Measurements from ENCODE around the gene SEMA3D.
"Not testable (repeated sequence)": the region's sequence is repeated elsewhere in the genome, so short reads cannot be mapped to it uniquely, and the experiment has no call there.

The SEMA3D gene

GRCh38 chr7:84998665-84999064 is 188.2 kb downstream of the SEMA3D start:
- no peak for DNase-seq (ENCODE audit: low read depth in 1 of 2, low spot score in 1 of 2)

GRCh38 chr7:84997626-84998025 is 189.2 kb downstream of the SEMA3D start:
- DNase-seq (ENCODE audit: low read depth in 1 of 2, low spot score in 1 of 2): no peak

GRCh38 chr7:84992954-84993353 is 193.9 kb downstream of the SEMA3D start:
- not testable (repeated sequence) for DNase-seq (ENCODE audit: low read depth in 1 of 2, low spot score in 1 of 2)

DNA sequence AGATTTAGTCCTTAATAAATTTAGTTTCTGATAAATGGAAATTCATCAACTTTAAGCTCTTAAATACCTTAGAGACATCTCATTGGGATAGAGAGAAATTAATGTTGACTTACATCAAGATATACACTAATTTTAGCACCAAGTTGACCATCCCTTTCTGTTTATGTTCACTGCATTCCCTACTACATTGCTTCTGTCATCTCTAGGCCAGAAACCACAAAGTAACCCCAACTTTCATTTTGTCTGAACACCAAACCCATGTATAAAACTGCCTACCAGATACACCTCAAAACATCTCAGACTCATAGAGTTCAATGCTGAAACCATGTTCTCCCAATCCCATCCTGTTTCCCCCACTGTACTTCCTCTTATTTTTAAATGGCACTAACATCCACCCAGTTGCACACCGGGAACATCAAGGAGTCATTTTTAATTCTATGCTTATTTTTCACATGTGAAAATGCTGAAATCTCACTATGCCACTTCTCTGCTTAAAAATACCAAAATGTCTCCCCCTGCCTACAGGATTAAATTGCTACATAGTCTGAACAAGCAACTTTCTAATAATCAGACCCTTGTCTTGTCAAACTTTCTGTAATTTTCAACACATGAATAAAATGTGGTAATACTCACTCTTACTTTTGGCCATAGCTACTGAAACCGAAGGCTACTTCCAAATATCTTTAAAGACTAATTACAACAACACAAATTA is 201.6 kb downstream of the SEMA3D start:
- DNase-seq (ENCODE audit: low read depth in 1 of 2, low spot score in 1 of 2): no peak

- no peak for DNase-seq (ENCODE audit: low read depth in 1 of 2, low spot score in 1 of 2)
Observed at GRCh38 chr7:84982199-84982598, 204.7 kb downstream of the SEMA3D start.

GRCh38 chr7:84981055-84981976 is 205.5 kb downstream of the SEMA3D start:
- DNase-seq (ENCODE audit: low read depth in 1 of 2, low spot score in 1 of 2): no peak

DNA sequence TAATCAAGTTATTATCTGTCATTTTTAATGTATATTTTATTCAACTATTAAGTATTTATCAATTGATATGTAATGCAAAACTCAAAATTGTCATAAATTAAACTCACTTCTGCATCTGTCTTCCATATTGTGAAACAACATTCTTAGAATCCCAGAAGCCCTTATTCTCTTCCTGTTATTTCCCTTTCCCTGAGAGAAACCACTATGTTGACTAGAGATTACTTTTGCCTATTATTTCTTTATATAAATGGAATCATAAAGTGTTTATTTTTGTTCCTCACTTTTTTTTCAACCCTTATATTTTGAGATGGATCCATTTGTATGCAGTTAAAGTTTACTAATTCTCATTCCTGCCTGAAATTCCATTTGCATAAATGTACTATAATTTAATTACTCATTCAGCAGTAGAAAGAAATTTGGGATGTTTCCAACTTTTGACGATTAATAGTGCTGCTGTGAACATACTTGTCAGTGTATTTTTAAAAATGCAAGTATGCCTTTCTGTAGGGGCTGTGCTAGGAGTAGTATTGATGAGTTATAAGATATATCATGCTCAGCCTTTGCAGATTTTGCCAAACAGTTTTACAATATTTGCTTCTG is 211.2 kb downstream of the SEMA3D start:
- no peak for DNase-seq (ENCODE audit: low read depth in 1 of 2, low spot score in 1 of 2)

- DNase-seq (ENCODE audit: low read depth in 1 of 2, low spot score in 1 of 2): no peak
Observed at GRCh38 chr7:84971360-84971759, 215.5 kb downstream of the SEMA3D start.

DNA sequence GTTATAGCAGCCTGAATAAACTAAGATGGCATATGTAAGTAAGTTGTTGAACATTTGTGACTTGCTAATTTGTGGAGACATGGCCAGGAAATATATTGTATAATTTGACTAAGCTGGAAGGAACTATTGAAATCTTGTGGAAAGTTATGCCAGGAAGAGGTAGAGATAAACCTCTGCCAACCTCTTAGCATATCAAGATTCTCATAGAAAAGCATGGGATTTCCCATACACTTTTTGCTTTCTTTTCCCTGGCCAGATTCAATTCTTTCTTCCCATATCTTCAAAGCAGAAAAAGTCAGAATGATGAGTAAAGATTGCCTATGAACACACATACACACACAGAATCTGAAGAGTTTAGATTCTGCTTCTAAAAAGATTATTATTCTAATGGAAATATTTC is 216.2 kb downstream of the SEMA3D start:
- no peak for DNase-seq (ENCODE audit: low read depth in 1 of 2, low spot score in 1 of 2)

DNA sequence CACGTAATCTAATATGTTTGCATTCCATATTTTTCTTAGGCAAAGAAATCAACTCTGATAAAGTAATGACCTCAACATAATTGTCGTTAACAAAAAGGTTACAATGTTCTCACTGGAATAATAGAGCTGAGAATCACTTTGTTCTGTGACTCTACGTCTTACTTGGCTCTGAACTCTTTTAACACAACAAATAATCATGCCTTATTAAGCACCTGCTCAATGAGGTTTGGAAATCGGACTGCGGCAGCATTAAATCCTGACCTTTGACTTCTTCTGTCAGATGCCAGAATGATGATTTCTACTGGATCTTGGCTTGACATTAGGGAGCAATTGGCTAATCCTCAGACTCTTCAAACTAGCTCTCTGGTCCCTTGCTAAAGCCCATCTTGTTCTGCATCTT is 233.6 kb downstream of the SEMA3D start:
- DNase-seq (ENCODE audit: low read depth in 1 of 2, low spot score in 1 of 2): no peak

DNA sequence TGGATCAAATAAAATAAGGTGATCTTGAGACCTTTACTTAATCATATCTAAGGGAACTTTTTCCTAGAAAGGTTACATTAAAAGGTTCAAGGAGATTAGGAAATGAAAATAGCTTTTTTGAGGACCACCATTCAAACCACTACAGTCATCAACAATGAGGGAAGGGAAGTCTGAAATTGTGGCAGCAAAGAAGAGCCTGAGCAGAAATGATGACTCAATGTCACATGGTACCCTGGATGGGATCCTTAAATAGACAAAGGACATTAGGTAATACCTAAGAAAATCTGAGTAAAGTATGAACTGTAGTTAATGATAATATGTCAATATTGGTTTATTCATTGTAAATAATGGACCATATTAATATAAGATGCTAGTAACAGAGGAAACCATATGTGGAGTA is 236.0 kb downstream of the SEMA3D start:
- DNase-seq (ENCODE audit: low read depth in 1 of 2, low spot score in 1 of 2): no peak

DNA sequence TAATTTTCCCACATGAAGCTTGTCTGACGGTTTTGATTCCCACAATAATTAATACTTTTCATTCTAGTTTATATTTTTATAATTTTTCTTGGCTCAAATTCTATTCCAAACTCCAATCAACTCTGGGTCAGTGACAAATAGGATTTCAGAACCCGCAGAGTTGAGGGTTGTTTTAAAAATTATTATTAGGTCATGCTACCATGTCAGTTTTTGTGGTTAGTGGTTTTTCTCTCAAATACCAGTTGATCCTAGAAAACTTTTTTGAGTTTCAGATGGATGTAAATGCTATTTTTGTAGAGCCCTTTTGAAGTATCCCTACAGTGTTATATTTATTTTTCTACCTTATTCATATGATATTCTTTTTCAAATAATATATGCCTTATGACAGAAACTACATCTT is 237.4 kb downstream of the SEMA3D start:
- no peak for DNase-seq (ENCODE audit: low read depth in 1 of 2, low spot score in 1 of 2)

- DNase-seq (ENCODE audit: low read depth in 1 of 2, low spot score in 1 of 2): no peak
Observed at GRCh38 chr7:84949067-84949466, 237.8 kb downstream of the SEMA3D start.

DNA sequence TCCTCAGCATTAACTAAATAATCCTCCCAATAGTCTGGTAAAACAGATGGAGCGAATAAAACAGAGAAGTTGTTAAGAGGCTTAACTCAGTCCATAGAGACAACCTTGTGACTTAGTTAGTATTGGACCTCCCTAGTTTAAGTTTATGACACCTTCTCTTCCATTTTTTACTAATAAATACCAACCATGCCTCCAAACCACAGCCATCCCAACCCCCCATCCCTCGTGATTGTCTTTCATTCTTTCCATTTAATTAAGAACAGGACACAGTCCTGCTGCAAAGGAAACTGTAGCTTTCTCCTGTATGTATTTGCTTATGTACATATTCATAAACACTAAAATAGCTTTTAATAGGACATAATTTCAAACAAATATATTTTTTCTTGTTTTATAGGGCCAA is 238.2 kb downstream of the SEMA3D start:
- DNase-seq (ENCODE audit: low read depth in 1 of 2, low spot score in 1 of 2): no peak

DNA sequence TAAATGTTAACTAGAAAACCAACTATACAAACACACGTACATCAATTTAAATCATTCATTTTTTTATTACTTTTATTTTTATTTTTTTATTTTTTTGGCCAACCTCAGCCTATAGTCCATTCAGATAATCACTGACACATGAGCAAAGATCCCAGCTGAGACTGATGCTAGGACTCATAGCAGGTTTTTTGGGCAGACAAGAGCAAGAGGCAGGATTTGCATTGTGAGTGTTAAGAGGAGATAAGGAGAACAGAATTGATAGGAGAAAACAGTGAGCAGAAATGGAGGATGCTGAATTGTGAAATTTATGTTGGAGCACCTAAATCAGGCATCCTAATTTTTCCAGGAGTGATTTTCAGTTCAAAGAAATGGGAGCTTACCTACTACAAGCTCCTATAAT is 240.3 kb downstream of the SEMA3D start:
- no peak for DNase-seq (ENCODE audit: low read depth in 1 of 2, low spot score in 1 of 2)

All from activated CD4-positive, alpha-beta T cell treated with anti-CD3 and anti-CD28 coated beads, Interleukin-2, amount 50 U/mL, for 24 hours (primary cell).